GM12892 (cell line): ENCODE data around the gene SLC25A3.

Experiments used
- POLR2A ChIP-seq: IDR thresholded peaks from 2 replicates; pipeline ENCODE4 v1.6.1; 2011; ENCODE audit warnings: low read depth, low read length, control low read depth
- TAF1 ChIP-seq: IDR thresholded peaks from 2 replicates; pipeline ENCODE4 v1.6.1; 2011; ENCODE audit warnings: low read depth, mild to moderate bottlenecking, control low read depth, low read length, borderline replicate concordance

DNA sequence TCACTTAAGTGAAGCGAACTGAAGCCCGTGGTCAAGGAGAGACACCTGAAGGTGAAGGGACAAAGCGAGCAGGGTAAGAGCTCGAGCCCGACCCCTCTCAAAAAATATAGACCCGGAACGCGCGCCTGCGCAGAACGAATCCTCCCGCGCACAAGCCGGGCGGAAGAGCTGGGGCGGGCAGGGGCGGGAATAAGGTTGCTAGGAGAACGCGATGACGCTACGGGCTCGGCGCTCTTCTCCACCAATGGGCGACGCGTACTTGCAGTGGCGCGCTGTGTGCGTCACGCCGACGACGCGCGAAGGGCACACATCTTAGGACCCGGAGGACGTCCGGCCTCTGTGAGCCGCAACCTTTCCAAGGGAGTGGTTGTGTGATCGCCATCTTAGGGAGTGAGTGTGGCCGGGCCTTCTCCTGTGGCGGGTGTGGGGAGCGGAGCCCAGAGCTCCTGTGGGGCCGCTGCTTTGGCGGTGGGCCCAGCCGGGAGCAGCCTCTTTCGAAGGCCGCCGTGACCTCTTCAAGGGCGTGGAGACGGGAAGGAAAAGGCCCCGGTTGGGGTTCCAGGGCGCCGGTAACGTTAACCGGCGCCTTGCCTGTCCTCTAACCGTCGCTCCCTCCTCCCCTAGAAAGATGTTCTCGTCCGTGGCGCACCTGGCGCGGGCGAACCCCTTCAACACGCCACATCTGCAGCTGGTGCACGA, at the start of gene SLC25A3:
- peak; percentile 99 for TF ChIP-seq POLR2A
- TF ChIP-seq TAF1, result peak; percentile 93
